HepG2 (cell line): ENCODE measurements around the gene RPS19BP1. TPM values are rescaled to one million over a fixed set of nuclear protein-coding genes. Genes with fewer than 3 reads are reported as not detected.

Source experiments
- AGO2 ChIP-seq: fragments of 200-400 bp; formaldehyde crosslinking; optimal IDR thresholded peaks from 2 replicates; pipeline ENCODE3; 2017; ENCODE audit warnings: mild to moderate bottlenecking, low read depth, low read length, moderate library complexity
- EED ChIP-seq: sonication (generic); formaldehyde crosslinking; IDR thresholded peaks from 2 replicates; pipeline ENCODE4 v1.5.0; 2020; ENCODE audit warnings: mild to moderate bottlenecking, missing genetic modification reagents
- GATA4 ChIP-seq: sonication (generic); IDR thresholded peaks from 2 replicates; pipeline ENCODE4 v1.6.1; 2016; ENCODE audit warnings: antibody characterized with exemption, low read depth, borderline replicate concordance
- HNF1B ChIP-seq: sonication (generic); formaldehyde crosslinking; IDR thresholded peaks from 2 replicates; pipeline ENCODE4 v1.5.1; 2020; ENCODE audit warnings: mild to moderate bottlenecking, moderate library complexity, missing genetic modification reagents
- MED8 ChIP-seq: sonication (generic); formaldehyde crosslinking; IDR thresholded peaks from 2 replicates; pipeline ENCODE4 v1.8.1; 2023; ENCODE audit warnings: mild to moderate bottlenecking, missing genetic modification reagents; ENCODE audit not compliant: insufficient replicate concordance
- MTERF4 ChIP-seq: sonication (generic); formaldehyde crosslinking; IDR thresholded peaks from 2 replicates; pipeline ENCODE4 v1.8.0; 2023; ENCODE audit warnings: mild to moderate bottlenecking, missing genetic modification reagents
- MXD3 ChIP-seq: IDR thresholded peaks from 2 replicates; pipeline ENCODE4 v1.6.1; 2016; ENCODE audit warnings: mild to moderate bottlenecking, missing biosample characterization, missing genetic modification reagents
- POLR2G ChIP-seq: fragments of 200-400 bp; formaldehyde crosslinking; IDR thresholded peaks from 2 replicates; pipeline ENCODE4 v1.6.1; 2018; ENCODE audit warnings: mild to moderate bottlenecking, low read depth, low read length, moderate library complexity
- RCOR2 ChIP-seq: IDR thresholded peaks from 2 replicates; pipeline ENCODE4 v1.6.1; 2016; ENCODE audit warnings: missing biosample characterization, missing genetic modification reagents
- REXO4 ChIP-seq: sonication (generic); formaldehyde crosslinking; IDR thresholded peaks from 2 replicates; pipeline ENCODE4 v1.8.0; 2022; ENCODE audit warnings: missing genetic modification reagents, mild to moderate bottlenecking, borderline replicate concordance
- SUZ12 ChIP-seq: fragments of 150-350 bp; IDR thresholded peaks from 2 replicates; pipeline ENCODE4 v1.6.1; 2014; ENCODE audit warnings: low read depth, low read length
- TAF1 ChIP-seq: sonication (generic); formaldehyde crosslinking; IDR thresholded peaks from 2 replicates; pipeline ENCODE4 v1.4.0; 2020; ENCODE audit warnings: missing genetic modification reagents
- TBX2 ChIP-seq: sonication (generic); formaldehyde crosslinking; IDR thresholded peaks from 2 replicates; pipeline ENCODE4 v1.5.0; 2020; ENCODE audit warnings: missing genetic modification reagents, mild to moderate bottlenecking, borderline replicate concordance
- TFAP4 ChIP-seq: sonication (generic); IDR thresholded peaks from 2 replicates; pipeline ENCODE4 v1.6.1; 2016; ENCODE audit warnings: low read depth, borderline replicate concordance
- THYN1 ChIP-seq: sonication (generic); formaldehyde crosslinking; IDR thresholded peaks from 2 replicates; pipeline ENCODE4 v1.8.1; 2023; ENCODE audit warnings: low read depth, mild to moderate bottlenecking, moderate library complexity, missing genetic modification reagents, borderline replicate concordance
- ZBTB14 ChIP-seq: sonication (generic); formaldehyde crosslinking; IDR thresholded peaks from 2 replicates; pipeline ENCODE4 v1.4.0; 2020; ENCODE audit warnings: missing genetic modification reagents
- ZBTB34 ChIP-seq: sonication (generic); formaldehyde crosslinking; IDR thresholded peaks from 2 replicates; pipeline ENCODE4 v1.8.0; 2022; ENCODE audit warnings: mild to moderate bottlenecking, missing genetic modification reagents
- ZNF180 ChIP-seq: sonication (generic); formaldehyde crosslinking; IDR thresholded peaks from 2 replicates; pipeline ENCODE4 v1.4.0; 2020; ENCODE audit warnings: low read depth, missing genetic modification reagents, borderline replicate concordance
- ZNF317 ChIP-seq: sonication (generic); formaldehyde crosslinking; IDR thresholded peaks from 2 replicates; pipeline ENCODE4 v1.5.0; 2020; ENCODE audit warnings: mild to moderate bottlenecking, missing genetic modification reagents
- ZNF331 ChIP-seq: sonication (generic); formaldehyde crosslinking; IDR thresholded peaks from 2 replicates; pipeline ENCODE4 v1.4.0; 2020; ENCODE audit warnings: missing genetic modification reagents
- ZSCAN5A ChIP-seq: sonication (generic); formaldehyde crosslinking; IDR thresholded peaks from 2 replicates; pipeline ENCODE4 v1.8.0; 2022; ENCODE audit warnings: mild to moderate bottlenecking, missing genetic modification reagents, borderline replicate concordance
- polyA plus RNA-seq, 8 experiments: library from polyadenylated mRNA; depleted of rRNA in 3 of 8; stranded (reverse) in 7 of 8; unstranded in 1 of 8; fragments of >200 nt; fragmentation: Illumina TruSeq in 4 of 8; extraction: Trizol in 4 of 8; gene quantifications; 2 replicates each; pipeline versions ENCODE4 v1.2.1 to v1.2.3, GENCODE V29; 2011 to 2016; ENCODE audit warnings: low read depth in 4 of 8, missing spikeins in 1 of 8, mixed read lengths in 1 of 8; ENCODE audit not compliant: insufficient read depth in 1 of 8
- total RNA-seq, 5 experiments: library from RNA; depleted of rRNA; stranded (reverse); fragments of >200 nt; fragmentation: Illumina TruSeq; extraction: Trizol; gene quantifications; 2 replicates each; pipeline ENCODE4 v1.2.3, GENCODE V29; 2016; ENCODE audit warnings: low read depth in 1 of 5

RPS19BP1 gene
- total and polyA plus RNA-seq, 2 of the 13 experiments (the other 11 are each of a cell fraction or from before 2014, with no cell fraction given) = 44.3 to 81.3 TPM

- TF ChIP-seq ZBTB14 (CRISPR knock-in tag) (no peak), ZBTB34 (no peak), ZSCAN5A (CRISPR knock-in tag) (no peak; the same call in 1 of the 2 replicates), ZNF317 (CRISPR knock-in tag) (no peak; the same call in 1 of the 2 replicates), ZNF180 (CRISPR knock-in tag) (no peak), SUZ12 (no peak), REXO4 (no peak), RCOR2 (CRISPR knock-in tag) (no peak), HNF1B (CRISPR knock-in tag) (peak; percentile 49), ZNF331 (no peak), POLR2G (0 out of 2 replicates have a peak, but pooled peaks have one; percentile 1), MTERF4 (0 out of 2 replicates have a peak, but pooled peaks have one; percentile 11), TAF1 (no peak), GATA4 (no peak), MED8 (CRISPR knock-in tag) (peak; percentile 63), TFAP4 (no peak), AGO2 (no peak), THYN1 (CRISPR knock-in tag) (no peak), EED (no peak), MXD3 (CRISPR knock-in tag) (no peak), TBX2 (CRISPR knock-in tag) (0 out of 2 replicates have a peak, but pooled peaks have one; percentile 1)
Observed at GRCh38 chr22:39518996-39519680, 13.4 kb downstream of the RPS19BP1 start (continued).
